HL-60 (cell line): ENCODE measurements around the gene IL11RA.

Source experiments
- DNase-seq, 2 experiments: peaks; one replicate each; pipeline ENCODE4 v3.0.0-alpha.2; 2010 to 2020; ENCODE audit warnings: low read depth in 1 of 2, low spot score in 1 of 2
- H3K27ac ChIP-seq: fragments of 250-450 bp; sonication (Bioruptor Pico); replicated peaks from 2 replicates; pipeline ENCODE4 v1.5.1; 2020; ENCODE audit warnings: mild to moderate bottlenecking, moderate library complexity
- H3K27me3 ChIP-seq: fragments of 250-450 bp; sonication (Bioruptor Pico); 2 replicates; pipeline ENCODE4 v1.5.1; 2021; ENCODE audit warnings: mild to moderate bottlenecking, moderate library complexity; ENCODE audit not compliant: insufficient read depth, poor library complexity, severe bottlenecking
- H3K4me3 ChIP-seq: replicated peaks from 2 replicates; pipeline ENCODE4 v1.5.1; 2011; ENCODE audit warnings: mild to moderate bottlenecking, control low read depth, low read length; ENCODE audit not compliant: insufficient read depth
- CTCF ChIP-seq: IDR thresholded peaks from one replicate; pipeline ENCODE4 v1.5.1; 2011; ENCODE audit warnings: low read length, control low read depth, inconsistent platforms; ENCODE audit not compliant: insufficient read depth
- GABPA ChIP-seq: IDR thresholded peaks from 2 replicates; pipeline ENCODE4 v1.6.1; 2012; ENCODE audit warnings: low read depth
- POLR2AphosphoS5 ChIP-seq: IDR thresholded peaks from 2 replicates; pipeline ENCODE4 v1.6.1; 2012; ENCODE audit warnings: low read depth
- SPI1 ChIP-seq: IDR thresholded peaks from 2 replicates; pipeline ENCODE4 v1.6.1; 2012; ENCODE audit warnings: low read depth, mild to moderate bottlenecking, borderline replicate concordance
- TF ChIP-seq, protein P1 (sequence below): IDR thresholded peaks from 2 replicates; pipeline ENCODE4 v1.6.1; 2012; ENCODE audit warnings: low read depth; ENCODE audit not compliant: insufficient replicate concordance

IL11RA gene

GRCh38 chr9:34694811-34695210 is 42.8 kb downstream of the IL11RA start:
- Histone ChIP-seq H3K27me3 (no peaks in the 10 kb centered on the region), H3K4me3 (no peak overlapping the region), H3K27ac (no peak overlapping the region)
- no peak for DNase-seq
- TF ChIP-seq CTCF (no peak), SPI1 (no peak), POLR2AphosphoS5 (no peak), GABPA (no peak)
- TF ChIP-seq, protein P1, sequence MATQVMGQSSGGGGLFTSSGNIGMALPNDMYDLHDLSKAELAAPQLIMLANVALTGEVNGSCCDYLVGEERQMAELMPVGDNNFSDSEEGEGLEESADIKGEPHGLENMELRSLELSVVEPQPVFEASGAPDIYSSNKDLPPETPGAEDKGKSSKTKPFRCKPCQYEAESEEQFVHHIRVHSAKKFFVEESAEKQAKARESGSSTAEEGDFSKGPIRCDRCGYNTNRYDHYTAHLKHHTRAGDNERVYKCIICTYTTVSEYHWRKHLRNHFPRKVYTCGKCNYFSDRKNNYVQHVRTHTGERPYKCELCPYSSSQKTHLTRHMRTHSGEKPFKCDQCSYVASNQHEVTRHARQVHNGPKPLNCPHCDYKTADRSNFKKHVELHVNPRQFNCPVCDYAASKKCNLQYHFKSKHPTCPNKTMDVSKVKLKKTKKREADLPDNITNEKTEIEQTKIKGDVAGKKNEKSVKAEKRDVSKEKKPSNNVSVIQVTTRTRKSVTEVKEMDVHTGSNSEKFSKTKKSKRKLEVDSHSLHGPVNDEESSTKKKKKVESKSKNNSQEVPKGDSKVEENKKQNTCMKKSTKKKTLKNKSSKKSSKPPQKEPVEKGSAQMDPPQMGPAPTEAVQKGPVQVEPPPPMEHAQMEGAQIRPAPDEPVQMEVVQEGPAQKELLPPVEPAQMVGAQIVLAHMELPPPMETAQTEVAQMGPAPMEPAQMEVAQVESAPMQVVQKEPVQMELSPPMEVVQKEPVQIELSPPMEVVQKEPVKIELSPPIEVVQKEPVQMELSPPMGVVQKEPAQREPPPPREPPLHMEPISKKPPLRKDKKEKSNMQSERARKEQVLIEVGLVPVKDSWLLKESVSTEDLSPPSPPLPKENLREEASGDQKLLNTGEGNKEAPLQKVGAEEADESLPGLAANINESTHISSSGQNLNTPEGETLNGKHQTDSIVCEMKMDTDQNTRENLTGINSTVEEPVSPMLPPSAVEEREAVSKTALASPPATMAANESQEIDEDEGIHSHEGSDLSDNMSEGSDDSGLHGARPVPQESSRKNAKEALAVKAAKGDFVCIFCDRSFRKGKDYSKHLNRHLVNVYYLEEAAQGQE = no peak

GRCh38 chr9:34701023-34701768 is 49.2 kb downstream of the IL11RA start:
- Histone ChIP-seq H3K27me3 (peaks cover 10% of the 10 kb centered on the region), H3K4me3 (peak overlapping the region; percentile 35), H3K27ac (no peak overlapping the region)
- DNase-seq = peak; percentile 29 to 53
- TF ChIP-seq CTCF = peak; percentile 24
- TF ChIP-seq, protein P1 = no peak

- no peak overlapping the region for H3K27ac ChIP-seq
- peak overlapping the region; percentile 35 for H3K4me3 ChIP-seq
- TF ChIP-seq CTCF (peak; percentile 96), GABPA (no peak)
These were observed 50.1 kb downstream of the IL11RA start for GRCh38 chr9:34701769-34702736.

More at GRCh38 chr9:34701769-34702736, 50.1 kb downstream of the IL11RA start:
- peaks cover 10% of the 10 kb centered on the region for H3K27me3 ChIP-seq
- DNase-seq = peak; percentile 54 to 75
